GM18505 (cell line): ENCODE measurements around the gene MYO1E.
A peak's percentile ranks its signal among the peaks of the same experiment; 100 is the strongest.

ENCODE experiments used
- ATAC-seq: cut with Tn5 transposase; IDR thresholded peaks from one replicate; pipeline ENCODE4 v1.9.1; 2021; ENCODE audit not compliant: unreplicated experiment
- POLR2A ChIP-seq: IDR thresholded peaks from 4 replicates; pipeline ENCODE4 v1.6.1; 2011; ENCODE audit warnings: borderline replicate concordance; ENCODE audit not compliant: insufficient read depth, insufficient read length; ENCODE audit errors: extremely low read depth

MYO1E gene

GRCh38 chr15:59237119-59237855 is 135.4 kb downstream of the MYO1E start:
- peak; percentile 54 for ATAC-seq
- TF ChIP-seq POLR2A = peak; percentile 8

- no peak for ATAC-seq
These were observed 136.3 kb downstream of the MYO1E start for GRCh38 chr15:59236394-59236793.

GRCh38 chr15:59232476-59232875 is 140.2 kb downstream of the MYO1E start:
- TF ChIP-seq POLR2A = no peak
- no peak for ATAC-seq

More at GRCh38 chr15:59236394-59236793, 136.3 kb downstream of the MYO1E start:
- TF ChIP-seq POLR2A = no peak

GRCh38 chr15:59230531-59231055 is 142.1 kb downstream of the MYO1E start:
- no peak for TF ChIP-seq POLR2A
- no peak for ATAC-seq

GRCh38 chr15:59229453-59229852 is 143.2 kb downstream of the MYO1E start:
- TF ChIP-seq POLR2A = no peak

GRCh38 chr15:59229015-59229414 is 143.7 kb downstream of the MYO1E start:
- ATAC-seq = no peak
- no peak for TF ChIP-seq POLR2A

More at GRCh38 chr15:59229453-59229852, 143.2 kb downstream of the MYO1E start:
- no peak for ATAC-seq

- no peak for TF ChIP-seq POLR2A
- no peak for ATAC-seq
These were observed 145.7 kb downstream of the MYO1E start for GRCh38 chr15:59227021-59227420.

GRCh38 chr15:59224474-59224873 is 148.2 kb downstream of the MYO1E start:
- TF ChIP-seq POLR2A = no peak
- no peak for ATAC-seq

GRCh38 chr15:59223736-59224135 is 148.9 kb downstream of the MYO1E start:
- TF ChIP-seq POLR2A = no peak
- no peak for ATAC-seq

- no peak for ATAC-seq
- no peak for TF ChIP-seq POLR2A
These were observed 149.6 kb downstream of the MYO1E start for GRCh38 chr15:59222906-59223550.

- no peak for ATAC-seq
- no peak for TF ChIP-seq POLR2A
These were observed 150.9 kb downstream of the MYO1E start for GRCh38 chr15:59221511-59222505.

- no peak for ATAC-seq
- TF ChIP-seq POLR2A = no peak
These were observed 154.0 kb downstream of the MYO1E start for GRCh38 chr15:59218710-59219109.
